HCT116 (cell line): ENCODE data around the gene KRTAP10-7. TPM values are rescaled to one million over a fixed set of nuclear protein-coding genes. Genes with fewer than 3 reads are reported as not detected.
"Not testable (repeated sequence)": the region's sequence is repeated elsewhere in the genome, so short reads cannot be mapped to it uniquely, and the experiment has no call there.

Experiments
- ATAC-seq: fragments of 200-7000 bp; cut with Tn5 transposase; 2 replicates; pipeline ENCODE4 v1.9.1; 2020; ENCODE audit warnings: mild to moderate bottlenecking, moderate library complexity
- BruUV-seq: library from RNA; stranded (reverse); fragments of 400-500 nt; replicated peaks from 2 replicates; lab custom pipeline; 2021; lab: Mats Ljungman, UMichigan
- CTCF ChIA-PET: fragments of 300-600 bp; sonication (Branson Sonifier 250); formaldehyde crosslinking; loops from one replicate; lab custom pipeline; 2021; ENCODE audit warnings: antibody characterized with exemption; lab: Charles Lee
- POLR2A ChIA-PET: fragments of 300-600, 350-600 bp; sonication (Branson Sonifier 250); formaldehyde crosslinking; loops from one replicate; lab custom pipeline; 2021; ENCODE audit warnings: antibody characterized with exemption; lab: Charles Lee
- RAD21 ChIA-PET, 2 experiments: fragments of 300-600 bp; sonication (Branson Sonifier 250); formaldehyde crosslinking; loops; one replicate each; lab custom pipeline; 2023; ENCODE audit warnings: low total read pairs in 2 of 2; ENCODE audit not compliant: uncharacterized antibody in 2 of 2, unreplicated experiment in 2 of 2, low non-redundant PET in 1 of 2; lab: Charles Lee
- DNase-seq: peaks from one replicate; pipeline ENCODE4 v3.0.0-alpha.2; 2010; ENCODE audit warnings: low read depth, low spot score
- H2AFZ ChIP-seq: fragments of 200-600 bp; shearing (Covaris generic), sonication (generic); 2 replicates; pipeline ENCODE4 v1.6.1; 2017; ENCODE audit warnings: low read depth, mixed run types, mixed read lengths, antibody characterized with exemption, low read length; ENCODE audit not compliant: poor library complexity, severe bottlenecking
- H3K27ac ChIP-seq: 2 replicates; pipeline ENCODE4 v1.5.1; 2012; ENCODE audit warnings: low read depth, low read length
- H3K27me3 ChIP-seq: fragments of 200-600 bp; sonication (generic); 2 replicates; pipeline ENCODE4 v1.6.1; 2016; ENCODE audit warnings: mixed run types, low read length, mixed read lengths; ENCODE audit not compliant: insufficient read depth
- H3K36me3 ChIP-seq, 2 experiments: fragments of 200-500 bp in 1 of 2; fragments of 200-600 bp in 1 of 2; sonication (Bioruptor generic) in 1 of 2; sonication (generic) in 1 of 2; 2 replicates each; pipeline versions ENCODE4 v1.5.1 to v1.6.1; 2014 to 2016; ENCODE audit warnings: low read length in 2 of 2, inconsistent platforms in 1 of 2, mixed read lengths in 1 of 2, mixed run types in 1 of 2; ENCODE audit not compliant: insufficient read depth in 2 of 2, control insufficient read depth in 1 of 2
- H3K4me1 ChIP-seq, 2 experiments: fragments of 200-600 bp in 1 of 2; sonication (generic) in 1 of 2; 2 replicates each; pipeline versions ENCODE4 v1.5.1 to v1.6.1; 2012 to 2017; ENCODE audit warnings: low read length in 2 of 2, inconsistent platforms in 1 of 2, mild to moderate bottlenecking in 1 of 2, mixed read lengths in 1 of 2, mixed run types in 1 of 2, moderate library complexity in 1 of 2; ENCODE audit not compliant: insufficient read depth in 2 of 2, control insufficient read depth in 1 of 2
- H3K4me2 ChIP-seq: fragments of 200-600 bp; sonication (generic); 2 replicates; pipeline ENCODE4 v1.6.1; 2017; ENCODE audit warnings: mixed run types, low read length, mixed read lengths
- H3K4me3 ChIP-seq, 2 experiments: fragments of 200-600 bp in 1 of 2; sonication (generic) in 1 of 2; replicated peaks in 1 of 2; 2 replicates each; pipeline ENCODE4 v1.5.1; 2011 to 2016; ENCODE audit warnings: low read length in 2 of 2, control low read depth in 1 of 2, low read depth in 1 of 2, mild to moderate bottlenecking in 1 of 2, mixed read lengths in 1 of 2, mixed run types in 1 of 2
- H3K79me2 ChIP-seq: fragments of 200-600 bp; sonication (generic); 2 replicates; pipeline ENCODE4 v1.6.1; 2017; ENCODE audit warnings: mild to moderate bottlenecking, mixed run types, low read length, moderate library complexity, mixed read lengths; ENCODE audit not compliant: insufficient read depth
- H3K9ac ChIP-seq: fragments of 200-600 bp; sonication (generic); 2 replicates; pipeline ENCODE4 v1.6.1; 2016; ENCODE audit warnings: low read length, mixed read lengths
- H3K9me2 ChIP-seq: fragments of 200-600 bp; sonication (generic), shearing (Covaris generic); 2 replicates; pipeline ENCODE4 v1.6.1; 2017; ENCODE audit warnings: mixed run types, mild to moderate bottlenecking, moderate library complexity; ENCODE audit not compliant: insufficient read depth
- H3K9me3 ChIP-seq, 2 experiments: fragments of 200-500 bp in 1 of 2; fragments of 200-600 bp in 1 of 2; sonication (Bioruptor generic) in 1 of 2; sonication (generic) in 1 of 2; 2 replicates each; pipeline ENCODE4 v1.6.1; 2014 to 2017; ENCODE audit warnings: low read length in 2 of 2, mixed read lengths in 2 of 2, inconsistent platforms in 1 of 2, low read depth in 1 of 2, mild to moderate bottlenecking in 1 of 2, mixed run types in 1 of 2, moderate library complexity in 1 of 2; ENCODE audit not compliant: control insufficient read depth in 1 of 2, insufficient read depth in 1 of 2
- H4K20me1 ChIP-seq: fragments of 200-600 bp; sonication (generic), shearing (Covaris generic); 2 replicates; pipeline ENCODE4 v1.6.1; 2017; ENCODE audit warnings: mixed run types, mild to moderate bottlenecking, moderate library complexity; ENCODE audit not compliant: insufficient read depth
- CBX3 ChIP-seq: IDR thresholded peaks from 2 replicates; pipeline ENCODE4 v1.6.1; 2012; ENCODE audit warnings: low read depth
- CTCF ChIP-seq, 3 experiments: fragments of 200-600 bp in 1 of 3; sonication (generic) in 1 of 3; IDR thresholded peaks in 2 of 3; conservative IDR thresholded peaks in 1 of 3; 2 replicates each; pipeline ENCODE4 v1.5.1; 2012 to 2017; ENCODE audit warnings: low read depth in 2 of 3, low read length in 2 of 3, antibody characterized with exemption in 1 of 3, borderline replicate concordance in 1 of 3, control low read depth in 1 of 3, mild to moderate bottlenecking in 1 of 3, mixed read lengths in 1 of 3, mixed run types in 1 of 3, moderate library complexity in 1 of 3; ENCODE audit not compliant: insufficient read depth in 1 of 3
- ELF1 ChIP-seq: IDR thresholded peaks from 2 replicates; pipeline ENCODE4 v1.6.1; 2012; ENCODE audit warnings: low read depth, borderline replicate concordance
- EZH2 ChIP-seq: fragments of 200-600 bp; sonication (generic); IDR thresholded peaks from 2 replicates; pipeline ENCODE4 v1.6.1; 2017; ENCODE audit warnings: antibody characterized with exemption, mixed run types
- EZH2phosphoT487 ChIP-seq: fragments of 200-600 bp; IDR thresholded peaks from 2 replicates; pipeline ENCODE4 v1.6.1; 2018; ENCODE audit warnings: antibody characterized with exemption, borderline replicate concordance
- FOSL1 ChIP-seq: IDR thresholded peaks from 2 replicates; pipeline ENCODE4 v1.6.1; 2012; ENCODE audit warnings: low read depth
- JUND ChIP-seq: IDR thresholded peaks from 2 replicates; pipeline ENCODE4 v1.6.1; 2012
- POLR2A ChIP-seq: IDR thresholded peaks from 2 replicates; pipeline ENCODE4 v1.7.0; 2011; ENCODE audit warnings: borderline replicate concordance; ENCODE audit not compliant: insufficient read depth, insufficient read length; ENCODE audit errors: extremely low read depth
- POLR2AphosphoS5 ChIP-seq: IDR thresholded peaks from 2 replicates; pipeline ENCODE4 v1.6.1; 2011; ENCODE audit warnings: mild to moderate bottlenecking, low read depth, low read length, moderate library complexity
- SP1 ChIP-seq: IDR thresholded peaks from 2 replicates; pipeline ENCODE4 v1.6.1; 2012; ENCODE audit warnings: low read depth
- SRF ChIP-seq: IDR thresholded peaks from 2 replicates; pipeline ENCODE4 v1.6.1; 2012; ENCODE audit warnings: low read depth
- TCF7L2 ChIP-seq: IDR thresholded peaks from 2 replicates; pipeline ENCODE4 v1.7.0; 2011; ENCODE audit warnings: borderline replicate concordance, inconsistent platforms; ENCODE audit not compliant: insufficient read depth, insufficient read length; ENCODE audit errors: extremely low read depth
- YY1 ChIP-seq: IDR thresholded peaks from 2 replicates; pipeline ENCODE4 v1.6.1; 2011; ENCODE audit warnings: low read length, low read depth, moderate library complexity, mild to moderate bottlenecking; ENCODE audit not compliant: insufficient replicate concordance; ENCODE audit errors: extremely low read depth
- ZFX ChIP-seq: fragments of 450-650 bp; IDR thresholded peaks from 2 replicates; pipeline ENCODE4 v1.6.1; 2017
- intact Hi-C: fragments of 100-400 bp; cut with micrococcal nuclease; formaldehyde crosslinking; loops from 2 replicates; pipeline ENCODE4 v1.10.0; 2022
- total RNA-seq: library from RNA; stranded (reverse); gene quantifications from one replicate; pipeline ENCODE4 v1.2.1, GENCODE V29; 2021; ENCODE audit not compliant: unreplicated experiment
- TF ChIP-seq, protein P1 (sequence below): IDR thresholded peaks from 2 replicates; pipeline ENCODE4 v1.6.1; 2012

Gene KRTAP10-7
- total RNA-seq, 1 experiment from 2014 or later: not detected

DNA sequence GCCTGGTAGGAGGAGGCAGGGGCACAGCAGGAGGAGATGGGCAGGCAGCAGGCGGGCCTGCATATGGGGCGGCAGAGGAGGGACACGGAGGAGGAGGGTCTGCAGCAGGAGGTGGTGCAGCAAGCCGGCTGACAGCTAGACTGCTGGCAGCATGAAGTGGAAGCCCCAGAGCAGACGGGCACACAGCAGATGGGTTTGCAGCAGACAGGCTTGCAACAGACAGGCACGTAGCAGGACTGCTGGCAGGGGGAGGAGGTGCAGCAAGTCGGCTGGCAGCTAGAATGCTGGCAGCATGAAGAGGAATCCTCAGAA is 20.6 kb upstream of the KRTAP10-7 start (continued):
- TF ChIP-seq YY1: no peak
- TF ChIP-seq POLR2AphosphoS5: no peak
- TF ChIP-seq JUND: no peak
- TF ChIP-seq CBX3: no peak
- TF ChIP-seq SP1: no peak
- TF ChIP-seq TCF7L2: no peak

DNA sequence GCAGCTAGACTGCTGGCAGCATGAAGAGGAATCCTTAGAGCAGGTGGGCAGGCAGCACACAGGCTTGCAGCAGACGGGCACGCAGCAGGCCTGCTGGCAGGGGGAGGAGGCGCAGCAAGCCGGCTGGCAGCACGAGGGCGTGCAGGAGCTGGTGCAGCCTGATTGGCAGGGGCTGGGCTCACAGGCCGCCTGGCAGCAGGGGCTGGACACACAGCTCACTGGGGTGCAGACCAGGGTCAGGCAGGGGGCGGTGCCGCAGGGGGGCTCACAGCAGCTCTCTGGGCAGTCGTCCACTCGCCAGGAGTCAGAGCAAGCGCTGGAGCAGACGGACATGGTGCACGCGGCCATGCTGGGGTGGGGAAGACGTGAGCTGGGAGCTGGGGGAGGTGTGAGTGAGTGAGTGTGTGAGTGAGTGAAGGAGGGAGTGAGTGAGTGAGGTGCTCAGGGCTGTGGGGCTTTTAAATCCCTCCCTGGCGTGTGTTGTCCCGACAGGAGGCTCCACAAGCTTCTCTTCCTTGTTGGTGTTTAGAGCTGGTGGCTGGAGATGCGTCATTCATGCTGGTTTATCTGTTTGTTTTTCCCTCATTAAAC is 20.1 kb upstream of the KRTAP10-7 start, which contains the start of gene KRTAP10-5:
Gene KRTAP10-5 (minus strand): TSS at position 374 of the 591 bp plus-strand sequence. CDS start 26 bp downstream, at position 348.
- H3K79me2 ChIP-seq, CTCF ChIA-PET, ATAC-seq, intact Hi-C loops, H3K9me3 ChIP-seq, H3K4me2 ChIP-seq, H4K20me1 ChIP-seq, DNase-seq, H3K4me3 ChIP-seq, H3K4me1 ChIP-seq, H3K9me2 ChIP-seq, H3K9ac ChIP-seq, H2AFZ ChIP-seq, H3K27ac ChIP-seq, H3K36me3 ChIP-seq, POLR2A ChIA-PET, BruUV-seq, RAD21 ChIA-PET: not testable (repeated sequence)
- peaks cover 14% of the 10 kb centered on the region for H3K27me3 ChIP-seq

GRCh38 chr21:44581158-44581557 is 19.2 kb upstream of the KRTAP10-7 start:
- Histone ChIP-seq H4K20me1 (no peaks in the 10 kb centered on the region), H3K79me2 (no peaks in the 10 kb centered on the region), H3K9me3 (peaks cover 0 to 4% of the 10 kb centered on the region in 2 experiments; a peak in 2 of 4 replicates), H3K4me2 (no peak overlapping the region), H3K27me3 (peaks cover 22% of the 10 kb centered on the region), H2AFZ (no peak overlapping the region), H3K27ac (no peak overlapping the region), H3K9me2 (no peaks in the 10 kb centered on the region), H3K9ac (no peak overlapping the region), H3K4me1 (no peaks in the 10 kb centered on the region), H3K4me3 (no peak overlapping the region), H3K36me3 (no peaks in the 10 kb centered on the region)
- RAD21 ChIA-PET: no interaction called here
- DNase-seq (no peak), ATAC-seq (no peak)
- intact Hi-C loops: no loop called here
- TF ChIP-seq SP1 (no peak), EZH2phosphoT487 (no peak), ELF1 (no peak), ZFX (no peak), FOSL1 (no peak), CTCF (IDR thresholded peaks at IDR 0.05 in 2 of 3, conservative IDR thresholded peaks at IDR 0.05 in 1 of 3; ENCODE audit: borderline replicate concordance in 1 of 3, insufficient read depth in 1 of 3, low read depth in 2 of 3, low read length in 2 of 3) (no peak), CBX3 (no peak), POLR2AphosphoS5 (no peak), EZH2 (no peak), SRF (no peak), POLR2A (no peak)
- TF ChIP-seq, protein P1, sequence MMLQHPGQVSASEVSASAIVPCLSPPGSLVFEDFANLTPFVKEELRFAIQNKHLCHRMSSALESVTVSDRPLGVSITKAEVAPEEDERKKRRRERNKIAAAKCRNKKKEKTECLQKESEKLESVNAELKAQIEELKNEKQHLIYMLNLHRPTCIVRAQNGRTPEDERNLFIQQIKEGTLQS: no peak
- BruUV-seq: no TSS peak
- POLR2A ChIA-PET: no interaction called here
- CTCF ChIA-PET: no interaction called here
